Mesothelial cell of epicardium (in vitro differentiated cells): ENCODE data around the gene ECHDC1. TPM values are rescaled to one million over a fixed set of nuclear protein-coding genes. Genes with fewer than 3 reads are reported as not detected.

Source experiments
- DNase-seq, 2 experiments: peaks; one replicate each; pipeline ENCODE4 v3.0.0; 2021; ENCODE audit warnings: low spot score in 2 of 2; ENCODE audit not compliant: unreplicated experiment in 2 of 2
- H3K27ac Mint-ChIP-seq: 2 replicates; pipeline ENCODE4 v1.8.0; 2021; ENCODE audit warnings: mixed read lengths
- H3K27me3 Mint-ChIP-seq: 2 replicates; pipeline ENCODE4 v1.8.0; 2021; ENCODE audit warnings: low read depth, mixed read lengths
- H3K36me3 Mint-ChIP-seq: 2 replicates; pipeline ENCODE4 v1.8.0; 2021; ENCODE audit warnings: mixed read lengths
- H3K4me1 Mint-ChIP-seq: 2 replicates; pipeline ENCODE4 v1.8.0; 2021; ENCODE audit warnings: mixed read lengths
- H3K4me3 Mint-ChIP-seq: 2 replicates; pipeline ENCODE4 v1.8.0; 2021; ENCODE audit warnings: mild to moderate bottlenecking, moderate library complexity, mixed read lengths
- H3K9me3 Mint-ChIP-seq: 2 replicates; pipeline ENCODE4 v1.8.0; 2021; ENCODE audit warnings: mixed read lengths
- CTCF ChIP-seq: fragments of 200-600 bp; sonication (generic); IDR thresholded peaks from one replicate; pipeline ENCODE4 v1.5.0; 2021; ENCODE audit warnings: antibody characterized with exemption; ENCODE audit not compliant: unreplicated experiment
- total RNA-seq: library from RNA; stranded (reverse); gene quantifications from 3 replicates; pipeline ENCODE4 v1.2.1, GENCODE V29; 2021

The ECHDC1 gene
- total RNA-seq, 1 donor from 2014 or later, result 52.8 TPM

- DNase-seq, result no peak
- TF ChIP-seq CTCF, result no peak
- Mint-ChIP-seq H3K9me3 (peaks cover 10% of the 10 kb centered on the region), H3K4me3 (no peak overlapping the region), H3K27ac (peak overlapping the region; percentile 36), H3K36me3 (peaks cover 18% of the 10 kb centered on the region), H3K27me3 (no peaks in the 10 kb centered on the region), H3K4me1 (peaks cover 20% of the 10 kb centered on the region)
These were observed 43.0 kb downstream of the ECHDC1 start for GRCh38 chr6:127300411-127300810.

- Mint-ChIP-seq H3K27ac (peak overlapping the region; percentile 19), H3K27me3 (no peaks in the 10 kb centered on the region), H3K4me1 (peaks cover 20% of the 10 kb centered on the region), H3K4me3 (no peak overlapping the region), H3K36me3 (peaks cover 14% of the 10 kb centered on the region), H3K9me3 (peaks cover 3% of the 10 kb centered on the region)
- TF ChIP-seq CTCF, result no peak
- DNase-seq, result no peak
These were observed 43.7 kb downstream of the ECHDC1 start for GRCh38 chr6:127299522-127300240.

GRCh38 chr6:127298475-127298874, 44.9 kb downstream of the ECHDC1 start:
- no peaks in the 10 kb centered on the region for H3K27me3 Mint-ChIP-seq
- no peak overlapping the region for H3K4me3 Mint-ChIP-seq
- TF ChIP-seq CTCF, result no peak
- H3K4me1 Mint-ChIP-seq, result peaks cover 20% of the 10 kb centered on the region
- no peak for DNase-seq
- H3K36me3 Mint-ChIP-seq, result peaks cover 13% of the 10 kb centered on the region
- no peak overlapping the region for H3K27ac Mint-ChIP-seq
- H3K9me3 Mint-ChIP-seq, result no peaks in the 10 kb centered on the region

- Mint-ChIP-seq H3K4me1 (peaks cover 20% of the 10 kb centered on the region), H3K27ac (peak overlapping the region; percentile 67), H3K9me3 (no peaks in the 10 kb centered on the region), H3K36me3 (peaks cover 13% of the 10 kb centered on the region), H3K27me3 (no peaks in the 10 kb centered on the region), H3K4me3 (no peak overlapping the region)
- DNase-seq, result no peak
- TF ChIP-seq CTCF, result no peak
These were observed 45.8 kb downstream of the ECHDC1 start for GRCh38 chr6:127297502-127298070.

- Mint-ChIP-seq H3K36me3 (peaks cover 27% of the 10 kb centered on the region), H3K4me1 (no peaks in the 10 kb centered on the region), H3K27me3 (no peaks in the 10 kb centered on the region), H3K9me3 (no peaks in the 10 kb centered on the region), H3K4me3 (no peak overlapping the region), H3K27ac (no peak overlapping the region)
- no peak for DNase-seq
- no peak for TF ChIP-seq CTCF
These were observed 51.9 kb downstream of the ECHDC1 start for GRCh38 chr6:127291495-127291894.
